H9 (cell line): ENCODE data around the gene WBP1L. TPM values are rescaled to one million over a fixed set of nuclear protein-coding genes. Genes with fewer than 3 reads are reported as not detected.

Experiments used
- DNase-seq: peaks from one replicate; pipeline ENCODE4 v3.0.0-alpha.2; 2017
- H2AFZ ChIP-seq: one replicate; pipeline ENCODE4 v1.6.1; 2013; ENCODE audit warnings: mild to moderate bottlenecking, low read length, control low read depth, moderate library complexity
- H2AK5ac ChIP-seq: 2 replicates; pipeline ENCODE4 v1.6.1; 2013; ENCODE audit warnings: low read length, control low read depth, mixed read lengths; ENCODE audit not compliant: insufficient read length
- H2BK120ac ChIP-seq: one replicate; pipeline ENCODE4 v1.6.1; 2013; ENCODE audit warnings: low read depth, mild to moderate bottlenecking, low read length, control low read depth, inconsistent platforms; ENCODE audit not compliant: poor library complexity, severe bottlenecking
- H2BK12ac ChIP-seq: 2 replicates; pipeline ENCODE4 v1.6.1; 2013; ENCODE audit warnings: low read length, control low read depth, mixed read lengths, low read depth; ENCODE audit not compliant: insufficient read length
- H2BK15ac ChIP-seq: 2 replicates; pipeline ENCODE4 v1.6.1; 2013; ENCODE audit warnings: low read depth, low read length, control low read depth
- H2BK20ac ChIP-seq: one replicate; pipeline ENCODE4 v1.6.1; 2013; ENCODE audit warnings: low read depth, mild to moderate bottlenecking, low read length, control low read depth, inconsistent platforms; ENCODE audit not compliant: poor library complexity, severe bottlenecking
- H2BK5ac ChIP-seq: 2 replicates; pipeline ENCODE4 v1.6.1; 2013; ENCODE audit warnings: low read length, control low read depth, mixed read lengths; ENCODE audit not compliant: insufficient read length
- H3K14ac ChIP-seq: 2 replicates; pipeline ENCODE4 v1.6.1; 2013; ENCODE audit warnings: low read length, control low read depth; ENCODE audit not compliant: insufficient read depth
- H3K18ac ChIP-seq: 2 replicates; pipeline ENCODE4 v1.6.1; 2013; ENCODE audit warnings: low read depth, mild to moderate bottlenecking, mixed read lengths, low read length, control low read depth; ENCODE audit not compliant: insufficient read length
- H3K23ac ChIP-seq: 2 replicates; pipeline ENCODE4 v1.6.1; 2013; ENCODE audit warnings: low read length, control low read depth, mixed read lengths, low read depth; ENCODE audit not compliant: insufficient read length
- H3K23me2 ChIP-seq: 2 replicates; pipeline ENCODE4 v1.6.1; 2013; ENCODE audit warnings: low read depth, mild to moderate bottlenecking, mixed read lengths, low read length, control low read depth; ENCODE audit not compliant: insufficient read length, poor library complexity, severe bottlenecking
- H3K27ac ChIP-seq: 2 replicates; pipeline ENCODE4 v1.5.1; 2013; ENCODE audit warnings: low read length, control low read depth, mixed read lengths, low read depth; ENCODE audit not compliant: insufficient read length
- H3K27me3 ChIP-seq: 2 replicates; pipeline ENCODE4 v1.6.1; 2013; ENCODE audit warnings: low read length, control low read depth, inconsistent platforms; ENCODE audit not compliant: insufficient read depth
- H3K4ac ChIP-seq: 2 replicates; pipeline ENCODE4 v1.6.1; 2013; ENCODE audit warnings: low read depth, mild to moderate bottlenecking, control low read depth, inconsistent platforms, low read length, moderate library complexity
- H3K4me1 ChIP-seq: 2 replicates; pipeline ENCODE4 v1.6.1; 2013; ENCODE audit warnings: low read length, control low read depth, inconsistent platforms; ENCODE audit not compliant: insufficient read depth
- H3K4me2 ChIP-seq: 2 replicates; pipeline ENCODE4 v1.6.1; 2013; ENCODE audit warnings: low read length, control low read depth, mixed read lengths; ENCODE audit not compliant: insufficient read length, insufficient read depth
- H3K56ac ChIP-seq: 2 replicates; pipeline ENCODE4 v1.6.1; 2013; ENCODE audit warnings: low read depth, mild to moderate bottlenecking, mixed read lengths, low read length, control low read depth; ENCODE audit not compliant: insufficient read length
- H3K79me1 ChIP-seq: 2 replicates; pipeline ENCODE4 v1.6.1; 2013; ENCODE audit warnings: low read depth, mild to moderate bottlenecking, moderate library complexity, low read length, control low read depth, inconsistent platforms; ENCODE audit not compliant: insufficient read depth, poor library complexity, severe bottlenecking
- H3K79me2 ChIP-seq: 2 replicates; pipeline ENCODE4 v1.6.1; 2013; ENCODE audit warnings: low read length, control low read depth, inconsistent platforms; ENCODE audit not compliant: insufficient read depth
- H3K9ac ChIP-seq: 2 replicates; pipeline ENCODE4 v1.6.1; 2013; ENCODE audit warnings: low read length, control low read depth, mixed read lengths; ENCODE audit not compliant: insufficient read length; ENCODE audit errors: extremely low read depth
- H3K9me3 ChIP-seq: one replicate; pipeline ENCODE4 v1.6.1; 2013; ENCODE audit warnings: low read depth, low read length, inconsistent platforms; ENCODE audit not compliant: control insufficient read depth
- H3T11ph ChIP-seq: one replicate; pipeline ENCODE4 v1.6.1; 2013; ENCODE audit warnings: mild to moderate bottlenecking, low read length, control low read depth, inconsistent platforms
- H4K20me1 ChIP-seq: one replicate; pipeline ENCODE4 v1.6.1; 2013; ENCODE audit not compliant: control insufficient read depth, insufficient read length, insufficient read depth
- H4K5ac ChIP-seq: 2 replicates; pipeline ENCODE4 v1.6.1; 2013; ENCODE audit warnings: low read depth, mild to moderate bottlenecking, mixed read lengths, low read length, control low read depth; ENCODE audit not compliant: insufficient read length
- H4K8ac ChIP-seq: replicated peaks from 2 replicates; pipeline ENCODE4 v1.6.1; 2013; ENCODE audit warnings: low read length, control low read depth, mixed read lengths, low read depth; ENCODE audit not compliant: insufficient read length
- H4K91ac ChIP-seq: 2 replicates; pipeline ENCODE4 v1.6.1; 2013; ENCODE audit warnings: low read depth, mild to moderate bottlenecking, moderate library complexity, mixed read lengths, low read length, control low read depth; ENCODE audit not compliant: insufficient read length
- H3K27ac Mint-ChIP-seq, 3 experiments: 2 replicates in 2 of 3; 3 replicates in 1 of 3; pipeline ENCODE4 v1.8.0; 2020 to 2021; ENCODE audit warnings: mixed read lengths in 3 of 3, mild to moderate bottlenecking in 1 of 3, moderate library complexity in 1 of 3
- H3K27me3 Mint-ChIP-seq: 2 replicates; pipeline ENCODE4 v1.8.0; 2021; ENCODE audit warnings: low read depth, mild to moderate bottlenecking, moderate library complexity, mixed read lengths
- H3K36me3 Mint-ChIP-seq, 3 experiments: 2 replicates in 2 of 3; 3 replicates in 1 of 3; pipeline ENCODE4 v1.8.0; 2020 to 2021; ENCODE audit warnings: low read depth in 3 of 3, mixed read lengths in 3 of 3; ENCODE audit not compliant: insufficient read depth in 1 of 3
- H3K4me1 Mint-ChIP-seq, 2 experiments: 2 replicates each; pipeline ENCODE4 v1.8.0; 2020; ENCODE audit warnings: mixed read lengths in 2 of 2
- H3K4me3 Mint-ChIP-seq, 2 experiments: 2 replicates in 1 of 2; 3 replicates in 1 of 2; pipeline ENCODE4 v1.8.0; 2020 to 2021; ENCODE audit warnings: mild to moderate bottlenecking in 2 of 2, mixed read lengths in 2 of 2, moderate library complexity in 1 of 2
- H3K9me3 Mint-ChIP-seq, 2 experiments: 2 replicates in 1 of 2; 3 replicates in 1 of 2; pipeline ENCODE4 v1.8.0; 2020; ENCODE audit warnings: mild to moderate bottlenecking in 2 of 2, mixed read lengths in 2 of 2, moderate library complexity in 1 of 2
- WGBS: extraction: QIAGEN DNeasy Blood & Tissue Kit; methylation state at CpG from one replicate; pipeline ENCODE4 v1.1.7; 2013; ENCODE audit warnings: missing lambda C conversion rate, low lambda C conversion rate, mixed read lengths; ENCODE audit not compliant: insufficient read length; ENCODE audit errors: extremely low coverage; 5-methylcytosine and 5-hydroxymethylcytosine counted together
- total RNA-seq: library from RNA; stranded (reverse); gene quantifications from 2 replicates; pipeline ENCODE4 v1.2.1, GENCODE V29; 2021
- TF ChIP-seq, protein P1 (sequence below): fragments of 200-600 bp; sonication (generic); conservative IDR thresholded peaks from 3 replicates; pipeline ENCODE4 v1.8.0; 2021; ENCODE audit warnings: antibody characterized with exemption, mild to moderate bottlenecking

Gene WBP1L
- total RNA-seq, 1 experiment from 2014 or later: 23.8 TPM

GRCh38 chr10:102770792-102771191 is 27.0 kb downstream of the WBP1L start:
- no peak overlapping the region for H3K4ac ChIP-seq
- H3K79me2 ChIP-seq: no peaks in the 10 kb centered on the region
- H4K5ac ChIP-seq: no peak overlapping the region
- H2BK12ac ChIP-seq: no peak overlapping the region
- no peak overlapping the region for H2AFZ ChIP-seq
- no peaks in the 10 kb centered on the region for H3K23me2 ChIP-seq
- H2BK20ac ChIP-seq: no peak overlapping the region
- no peak overlapping the region for H3K9ac ChIP-seq
- no peaks in the 10 kb centered on the region; the same call in 1 of the 2 replicates for H3K27me3 ChIP-seq
- no peak overlapping the region for H3K23ac ChIP-seq
- no peak overlapping the region for H3T11ph ChIP-seq
- H3K18ac ChIP-seq: no peak overlapping the region
- DNase-seq: no peak
- WGBS: no CpG with 5 or more reads among the region's 1 CpG
- TF ChIP-seq, protein P1, sequence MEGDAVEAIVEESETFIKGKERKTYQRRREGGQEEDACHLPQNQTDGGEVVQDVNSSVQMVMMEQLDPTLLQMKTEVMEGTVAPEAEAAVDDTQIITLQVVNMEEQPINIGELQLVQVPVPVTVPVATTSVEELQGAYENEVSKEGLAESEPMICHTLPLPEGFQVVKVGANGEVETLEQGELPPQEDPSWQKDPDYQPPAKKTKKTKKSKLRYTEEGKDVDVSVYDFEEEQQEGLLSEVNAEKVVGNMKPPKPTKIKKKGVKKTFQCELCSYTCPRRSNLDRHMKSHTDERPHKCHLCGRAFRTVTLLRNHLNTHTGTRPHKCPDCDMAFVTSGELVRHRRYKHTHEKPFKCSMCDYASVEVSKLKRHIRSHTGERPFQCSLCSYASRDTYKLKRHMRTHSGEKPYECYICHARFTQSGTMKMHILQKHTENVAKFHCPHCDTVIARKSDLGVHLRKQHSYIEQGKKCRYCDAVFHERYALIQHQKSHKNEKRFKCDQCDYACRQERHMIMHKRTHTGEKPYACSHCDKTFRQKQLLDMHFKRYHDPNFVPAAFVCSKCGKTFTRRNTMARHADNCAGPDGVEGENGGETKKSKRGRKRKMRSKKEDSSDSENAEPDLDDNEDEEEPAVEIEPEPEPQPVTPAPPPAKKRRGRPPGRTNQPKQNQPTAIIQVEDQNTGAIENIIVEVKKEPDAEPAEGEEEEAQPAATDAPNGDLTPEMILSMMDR: no peak
- H4K91ac ChIP-seq: no peak overlapping the region
- no peak overlapping the region for H3K27ac ChIP-seq
- no peak overlapping the region for H2BK15ac ChIP-seq
- H3K9me3 ChIP-seq: no peaks in the 10 kb centered on the region
- no peak overlapping the region for H3K27ac Mint-ChIP-seq
- H3K4me1 ChIP-seq: peaks cover 5% of the 10 kb centered on the region; the same call in 1 of the 2 replicates
- H2BK120ac ChIP-seq: no peak overlapping the region
- H4K8ac ChIP-seq: no peak overlapping the region
- H3K27me3 Mint-ChIP-seq: no peaks in the 10 kb centered on the region
- H3K36me3 Mint-ChIP-seq: no peaks in the 10 kb centered on the region
- no peak overlapping the region for H3K56ac ChIP-seq
- H3K4me2 ChIP-seq: no peak overlapping the region
- no peaks in the 10 kb centered on the region for H3K79me1 ChIP-seq
- no peak overlapping the region for H2BK5ac ChIP-seq
- no peak overlapping the region for H3K14ac ChIP-seq
- H2AK5ac ChIP-seq: no peak overlapping the region
- no peak overlapping the region for H3K4me3 Mint-ChIP-seq
- peaks cover 8 to 12% of the 10 kb centered on the region in 2 experiments for H3K4me1 Mint-ChIP-seq
- no peaks in the 10 kb centered on the region for H3K9me3 Mint-ChIP-seq
- no peaks in the 10 kb centered on the region for H4K20me1 ChIP-seq
